Stomach smooth muscle (tissue), 2 donors: Measurements from ENCODE around the gene SIPA1L3.

Source experiments
- H3K27ac ChIP-seq: one replicate; pipeline ENCODE4 v1.7.0; 2013; ENCODE audit warnings: mild to moderate bottlenecking, low read length, inconsistent platforms
- H3K27me3 ChIP-seq, 2 donors: one replicate each; pipeline ENCODE4 v1.7.0; 2013; ENCODE audit warnings: low read length in 2 of 2; ENCODE audit not compliant: insufficient read depth in 2 of 2, control insufficient read depth in 1 of 2
- H3K36me3 ChIP-seq, 2 donors: one replicate each; pipeline ENCODE4 v1.7.0; 2013; ENCODE audit warnings: low read length in 2 of 2; ENCODE audit not compliant: control insufficient read depth in 2 of 2, insufficient read depth in 2 of 2
- H3K4me1 ChIP-seq: one replicate; pipeline ENCODE4 v1.7.0; 2013; ENCODE audit warnings: low read length; ENCODE audit not compliant: control insufficient read depth, insufficient read depth
- H3K4me3 ChIP-seq, 2 donors: one replicate each; pipeline ENCODE4 v1.7.0; 2013; ENCODE audit warnings: low read length in 2 of 2
- H3K9ac ChIP-seq, 2 donors: one replicate each; pipeline ENCODE4 v1.7.0; 2013; ENCODE audit warnings: low read length in 2 of 2, mild to moderate bottlenecking in 1 of 2
- H3K9me3 ChIP-seq, 2 donors: one replicate each; pipeline ENCODE4 v1.7.0; 2013; ENCODE audit warnings: low read length in 2 of 2; ENCODE audit not compliant: control insufficient read depth in 2 of 2
- donor health status: healthy.
- donor health status: Pancreatic carcinoma.

Gene SIPA1L3

GRCh38 chr19:37977391-37977790 lies 70.4 kb downstream of the SIPA1L3 start:
- no peak overlapping the region for H3K4me3 ChIP-seq
- H3K9me3 ChIP-seq, result no peaks in the 10 kb centered on the region
- H3K27me3 ChIP-seq, result no peaks in the 10 kb centered on the region
- H3K27ac ChIP-seq, result no peak overlapping the region
- no peak overlapping the region for H3K9ac ChIP-seq
- no peaks in the 10 kb centered on the region for H3K36me3 ChIP-seq
- H3K4me1 ChIP-seq, result no peaks in the 10 kb centered on the region

DNA sequence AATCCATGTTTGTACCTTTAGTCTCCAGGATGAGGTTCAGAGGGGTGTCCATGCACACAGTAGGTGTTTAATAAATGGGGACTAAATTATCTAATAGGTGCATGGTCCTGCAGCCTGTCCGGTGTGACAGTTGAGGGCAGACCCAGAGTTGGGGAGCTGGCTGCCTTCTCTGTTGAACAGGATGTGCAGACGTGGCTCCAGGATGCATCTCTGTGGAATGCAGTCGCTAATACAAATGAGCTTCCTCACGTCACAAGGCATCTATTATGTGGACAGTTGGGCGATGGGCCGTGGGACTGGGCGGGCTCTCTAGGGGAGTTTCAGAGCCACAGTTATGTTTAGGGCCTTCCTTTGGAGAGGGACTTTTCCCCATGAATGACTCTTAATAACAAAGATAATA lies 71.0 kb downstream of the SIPA1L3 start:
- Histone ChIP-seq H3K4me1 (no peaks in the 10 kb centered on the region), H3K36me3 (no peaks in the 10 kb centered on the region), H3K9ac (no peak overlapping the region), H3K27me3 (no peaks in the 10 kb centered on the region), H3K4me3 (no peak overlapping the region), H3K27ac (no peak overlapping the region), H3K9me3 (no peaks in the 10 kb centered on the region)

DNA sequence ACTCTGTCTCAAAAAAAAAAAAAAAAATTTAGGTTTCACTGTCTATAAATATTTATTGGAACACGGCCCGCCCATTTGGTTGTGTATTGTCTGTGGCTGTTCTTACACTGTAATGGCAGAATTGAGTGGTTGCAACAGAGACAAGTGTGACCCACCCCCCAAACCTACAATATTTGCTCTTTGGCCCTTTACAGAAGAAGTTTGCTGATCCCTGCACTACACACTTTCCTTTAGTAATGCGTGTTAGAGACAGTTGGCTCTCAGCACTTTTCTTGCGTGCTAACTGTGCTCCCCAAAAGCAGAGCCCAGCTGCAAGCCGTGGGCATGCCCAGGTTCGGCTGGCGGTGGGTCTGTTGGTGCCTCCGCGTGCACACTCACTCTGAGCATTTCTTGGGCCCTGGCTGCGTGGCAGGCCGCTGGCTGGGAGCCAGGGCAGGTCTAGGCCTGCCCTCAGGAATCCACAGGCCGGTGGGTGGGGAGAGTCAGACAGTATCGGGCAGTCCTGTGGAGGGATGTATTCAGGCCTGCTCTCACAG lies 72.6 kb downstream of the SIPA1L3 start:
- Histone ChIP-seq H3K9ac (no peak overlapping the region), H3K9me3 (no peaks in the 10 kb centered on the region), H3K27ac (no peak overlapping the region), H3K27me3 (no peaks in the 10 kb centered on the region), H3K36me3 (no peaks in the 10 kb centered on the region), H3K4me3 (no peak overlapping the region), H3K4me1 (no peaks in the 10 kb centered on the region)

- Histone ChIP-seq H3K27ac (no peak overlapping the region), H3K4me1 (no peaks in the 10 kb centered on the region), H3K27me3 (no peaks in the 10 kb centered on the region), H3K9me3 (no peaks in the 10 kb centered on the region), H3K4me3 (no peak overlapping the region), H3K9ac (no peak overlapping the region), H3K36me3 (no peaks in the 10 kb centered on the region)
Measured at GRCh38 chr19:37980419-37981170, 73.6 kb downstream of the SIPA1L3 start.

DNA sequence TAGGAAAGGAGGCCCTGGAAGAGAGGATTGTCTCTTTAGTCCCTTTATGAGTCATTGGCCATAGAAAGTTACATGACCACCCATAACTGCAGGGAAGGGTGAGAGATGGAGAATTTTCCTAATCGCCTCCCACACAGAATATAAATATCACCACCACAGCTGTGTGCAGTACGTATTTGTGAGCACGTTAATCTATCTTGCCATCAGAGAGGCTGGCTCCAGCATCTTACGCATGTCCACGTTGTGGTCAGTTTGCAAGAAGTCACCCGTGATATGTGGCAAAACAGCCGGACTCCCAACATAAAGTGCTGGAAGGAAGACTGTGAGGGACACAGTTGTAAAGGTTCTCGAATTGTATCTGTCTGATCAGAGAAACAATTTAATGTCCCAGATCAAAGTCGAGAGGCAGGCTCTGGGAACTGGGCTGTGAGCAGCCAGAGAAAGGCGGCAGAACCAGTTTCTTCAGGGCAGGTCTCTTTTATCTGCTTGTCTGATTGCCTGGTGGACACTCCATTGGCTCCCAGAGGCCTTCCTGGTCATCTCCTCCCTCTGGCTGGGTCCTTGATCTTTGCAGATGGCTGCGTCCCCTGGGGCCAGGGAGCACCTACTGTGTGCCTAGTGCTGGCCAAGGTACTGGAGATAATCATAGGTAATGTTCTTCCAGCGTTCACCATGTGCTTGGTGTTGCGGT lies 74.9 kb downstream of the SIPA1L3 start:
- H3K27me3 ChIP-seq, result no peaks in the 10 kb centered on the region
- H3K36me3 ChIP-seq, result no peaks in the 10 kb centered on the region
- H3K4me3 ChIP-seq, result no peak overlapping the region
- no peak overlapping the region for H3K9ac ChIP-seq
- H3K4me1 ChIP-seq, result no peaks in the 10 kb centered on the region
- H3K27ac ChIP-seq, result no peak overlapping the region
- H3K9me3 ChIP-seq, result no peaks in the 10 kb centered on the region

- H3K36me3 ChIP-seq, result no peaks in the 10 kb centered on the region
- no peak overlapping the region for H3K9ac ChIP-seq
- no peak overlapping the region for H3K4me3 ChIP-seq
- H3K27me3 ChIP-seq, result no peaks in the 10 kb centered on the region
- no peak overlapping the region for H3K27ac ChIP-seq
- no peaks in the 10 kb centered on the region for H3K9me3 ChIP-seq
- H3K4me1 ChIP-seq, result no peaks in the 10 kb centered on the region
Measured at GRCh38 chr19:37982655-37983054, 75.6 kb downstream of the SIPA1L3 start.

DNA sequence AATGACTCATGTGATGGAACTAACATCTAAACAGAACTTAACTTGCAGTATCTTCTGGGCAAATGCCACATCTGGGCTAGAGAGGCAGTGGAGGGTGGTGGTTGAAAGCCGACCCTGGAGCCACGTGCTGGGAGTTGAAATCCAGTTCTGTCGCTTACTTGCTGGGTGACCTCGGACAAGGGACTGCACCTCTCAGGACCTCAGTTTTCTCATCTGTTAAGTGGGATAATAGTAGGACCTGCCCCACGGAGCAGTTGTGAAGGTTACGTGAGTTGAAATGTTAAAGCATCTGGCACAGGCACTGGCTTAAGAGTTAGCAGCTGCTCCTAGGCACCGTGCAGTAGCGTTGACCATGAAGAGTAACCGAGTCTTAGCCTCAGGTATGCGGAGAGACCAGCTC lies 76.1 kb downstream of the SIPA1L3 start:
- H3K9me3 ChIP-seq, result no peaks in the 10 kb centered on the region
- H3K27ac ChIP-seq, result no peak overlapping the region
- no peaks in the 10 kb centered on the region for H3K27me3 ChIP-seq
- H3K4me1 ChIP-seq, result no peaks in the 10 kb centered on the region
- no peak overlapping the region for H3K4me3 ChIP-seq
- H3K9ac ChIP-seq, result no peak overlapping the region
- H3K36me3 ChIP-seq, result no peaks in the 10 kb centered on the region

- Histone ChIP-seq H3K27ac (no peak overlapping the region), H3K9me3 (no peaks in the 10 kb centered on the region), H3K36me3 (no peaks in the 10 kb centered on the region), H3K4me1 (no peaks in the 10 kb centered on the region), H3K27me3 (no peaks in the 10 kb centered on the region), H3K9ac (no peak overlapping the region), H3K4me3 (no peak overlapping the region)
Measured at GRCh38 chr19:37983916-37984315, 76.9 kb downstream of the SIPA1L3 start.

GRCh38 chr19:37986048-37986750 lies 79.2 kb downstream of the SIPA1L3 start:
- Histone ChIP-seq H3K36me3 (no peaks in the 10 kb centered on the region), H3K9me3 (no peaks in the 10 kb centered on the region), H3K9ac (no peak overlapping the region), H3K4me1 (no peaks in the 10 kb centered on the region), H3K27ac (no peak overlapping the region), H3K27me3 (no peaks in the 10 kb centered on the region), H3K4me3 (no peak overlapping the region)

- H3K27ac ChIP-seq, result no peak overlapping the region
Measured at GRCh38 chr19:37987356-37988332, 80.6 kb downstream of the SIPA1L3 start.

More at GRCh38 chr19:37987356-37988332, 80.6 kb downstream of the SIPA1L3 start:
- Histone ChIP-seq H3K9ac (no peak overlapping the region), H3K9me3 (no peaks in the 10 kb centered on the region), H3K4me3 (no peak overlapping the region), H3K27me3 (no peaks in the 10 kb centered on the region), H3K36me3 (no peaks in the 10 kb centered on the region), H3K4me1 (no peaks in the 10 kb centered on the region)
